ENCODE measurements around the gene LIG1. TPM values are rescaled to one million over a fixed set of nuclear protein-coding genes. Genes with fewer than 3 reads are reported as not detected.

Gene LIG1
- total and polyA plus RNA-seq, 9 donors: 12.3 to 36.2 (median 20.0) TPM

DNA sequence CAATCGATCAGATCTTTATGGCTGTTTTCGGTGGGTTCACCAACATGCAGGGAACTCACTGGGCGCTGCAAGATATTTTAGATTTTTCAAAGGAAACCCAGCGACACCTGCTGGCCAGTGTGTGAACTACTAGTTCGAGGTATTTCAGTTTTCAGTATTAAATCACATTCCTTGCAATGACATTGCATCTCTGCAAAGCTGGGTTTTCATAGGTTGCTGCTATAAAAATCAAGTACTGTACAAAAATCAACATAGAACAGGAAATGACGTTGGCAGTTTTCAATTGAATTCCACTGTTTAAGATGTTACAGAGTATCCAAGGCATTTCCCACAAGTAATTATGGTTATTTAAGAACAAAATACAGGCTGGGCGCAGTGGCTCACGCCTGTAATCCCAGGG is 17.6 kb downstream of the LIG1 start:
- TF ChIP-seq POLR2A (IDR thresholded peaks at IDR 0.05): no peak
- TF ChIP-seq, protein P1, sequence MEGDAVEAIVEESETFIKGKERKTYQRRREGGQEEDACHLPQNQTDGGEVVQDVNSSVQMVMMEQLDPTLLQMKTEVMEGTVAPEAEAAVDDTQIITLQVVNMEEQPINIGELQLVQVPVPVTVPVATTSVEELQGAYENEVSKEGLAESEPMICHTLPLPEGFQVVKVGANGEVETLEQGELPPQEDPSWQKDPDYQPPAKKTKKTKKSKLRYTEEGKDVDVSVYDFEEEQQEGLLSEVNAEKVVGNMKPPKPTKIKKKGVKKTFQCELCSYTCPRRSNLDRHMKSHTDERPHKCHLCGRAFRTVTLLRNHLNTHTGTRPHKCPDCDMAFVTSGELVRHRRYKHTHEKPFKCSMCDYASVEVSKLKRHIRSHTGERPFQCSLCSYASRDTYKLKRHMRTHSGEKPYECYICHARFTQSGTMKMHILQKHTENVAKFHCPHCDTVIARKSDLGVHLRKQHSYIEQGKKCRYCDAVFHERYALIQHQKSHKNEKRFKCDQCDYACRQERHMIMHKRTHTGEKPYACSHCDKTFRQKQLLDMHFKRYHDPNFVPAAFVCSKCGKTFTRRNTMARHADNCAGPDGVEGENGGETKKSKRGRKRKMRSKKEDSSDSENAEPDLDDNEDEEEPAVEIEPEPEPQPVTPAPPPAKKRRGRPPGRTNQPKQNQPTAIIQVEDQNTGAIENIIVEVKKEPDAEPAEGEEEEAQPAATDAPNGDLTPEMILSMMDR (IDR thresholded peaks at IDR 0.05): peak; percentile 69 to 80 (median 75)
- no peaks in the 10 kb centered on the region for H3K27me3 ChIP-seq
- peak; percentile 27 to 72 (median 63) for DNase-seq
- no peaks in the 10 kb centered on the region for H3K9me3 ChIP-seq
- no peaks in the 10 kb centered on the region for H3K36me3 ChIP-seq
- intact Hi-C loops (cut with DNase I): loop anchor here in 3 of 4 donors (5.0 to 10.0 kb wide), 3 partner anchors 40 to 188 kb away; partner anchors contain the start of gene PLA2G4C (in 1 of the 3)
- H3K4me1 ChIP-seq (ENCODE audit: insufficient read depth): no peaks in the 10 kb centered on the region
- H3K4me3 ChIP-seq: no peak overlapping the region
- no peak overlapping the region for H3K27ac ChIP-seq
- WGBS, 3 donors: 29 to 33% (median 30%) methylated on average over 8 of the region's 8 CpGs

- H3K4me3 ChIP-seq: no peak overlapping the region
- 45 to 67% (median 65%) methylated on average over 6 of the region's 6 CpGs for WGBS, 3 donors
- TF ChIP-seq EP300 (IDR thresholded peaks at IDR 0.05) (no peak), POLR2A (IDR thresholded peaks at IDR 0.05) (no peak)
- TF ChIP-seq, protein P1 (IDR thresholded peaks at IDR 0.05): no peak
- H3K27ac ChIP-seq: no peak overlapping the region
- no peaks in the 10 kb centered on the region for H3K9me3 ChIP-seq
- DNase-seq: peak in 1 of 5 donors; percentile 30
- no peaks in the 10 kb centered on the region for H3K27me3 ChIP-seq
- no peaks in the 10 kb centered on the region for H3K36me3 ChIP-seq
- H3K4me1 ChIP-seq (ENCODE audit: insufficient read depth): no peaks in the 10 kb centered on the region
- intact Hi-C loops (cut with DNase I): loop anchor here in 1 of 4 donors (5.0 kb wide), 2 partner anchors 37 to 172 kb away; partner anchors contain the start of gene PLA2G4C
These were observed 20.7 kb downstream of the LIG1 start for GRCh38 chr19:48149430-48149829.

GRCh38 chr19:48148576-48148975 is 21.6 kb downstream of the LIG1 start:
- Histone ChIP-seq H3K4me1 (ENCODE audit: insufficient read depth) (no peaks in the 10 kb centered on the region), H3K36me3 (no peaks in the 10 kb centered on the region), H3K27me3 (no peaks in the 10 kb centered on the region), H3K27ac (no peak overlapping the region), H3K9me3 (no peaks in the 10 kb centered on the region), H3K4me3 (no peak overlapping the region)
- WGBS, 3 donors: 86 to 93% (median 91%) methylated on average over 9 of the region's 9 CpGs
- DNase-seq: no peak
- TF ChIP-seq, protein P1 (IDR thresholded peaks at IDR 0.05): no peak
- no peak for TF ChIP-seq EP300 (IDR thresholded peaks at IDR 0.05)
- TF ChIP-seq POLR2A (IDR thresholded peaks at IDR 0.05): no peak
- intact Hi-C loops (cut with DNase I): loop anchor here in 1 of 4 donors (5.0 kb wide), 2 partner anchors 36 to 171 kb away; partner anchors contain the start of gene PLA2G4C

DNA sequence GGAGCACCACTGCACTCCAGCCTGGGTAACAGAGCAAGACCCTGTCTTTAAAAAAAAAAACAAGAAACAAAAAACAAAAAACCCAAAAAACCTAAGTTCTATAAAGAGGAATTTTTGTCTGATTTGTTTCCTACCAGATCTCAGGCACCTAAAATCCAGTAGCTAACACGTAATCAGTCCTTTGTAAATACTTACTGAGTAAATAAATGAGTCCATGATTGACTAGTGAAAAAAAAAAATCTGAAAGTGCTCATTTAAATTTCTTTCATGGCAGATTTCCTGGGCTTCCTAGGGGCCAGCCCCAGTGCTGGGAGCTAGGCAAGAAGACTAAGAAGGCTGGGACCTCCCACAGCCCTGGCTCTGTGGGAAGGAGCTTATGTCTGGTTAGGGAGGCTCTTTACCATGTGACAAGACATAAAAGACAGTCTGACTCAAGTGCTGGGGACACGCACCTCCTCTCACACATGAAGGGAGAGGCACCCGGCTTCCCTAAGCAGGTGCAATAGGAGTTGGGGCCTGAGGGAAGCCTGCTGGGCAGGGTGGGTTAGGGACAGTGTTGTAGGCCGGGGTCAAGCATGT is 22.5 kb downstream of the LIG1 start:
- Histone ChIP-seq H3K4me3 (no peak overlapping the region), H3K27me3 (no peaks in the 10 kb centered on the region), H3K36me3 (no peaks in the 10 kb centered on the region), H3K9me3 (no peaks in the 10 kb centered on the region), H3K4me1 (ENCODE audit: insufficient read depth) (no peaks in the 10 kb centered on the region), H3K27ac (no peak overlapping the region)
- 81 to 93% (median 89%) methylated on average over 4 of the region's 4 CpGs for WGBS, 3 donors
- TF ChIP-seq, protein P1 (IDR thresholded peaks at IDR 0.05): no peak
- TF ChIP-seq EP300 (IDR thresholded peaks at IDR 0.05) (no peak), POLR2A (IDR thresholded peaks at IDR 0.05) (no peak)
- intact Hi-C loops (cut with DNase I): loop anchor here in 1 of 4 donors (5.0 kb wide), 2 partner anchors 35 to 170 kb away; partner anchors contain the start of gene PLA2G4C
- DNase-seq: no peak

Data from ovary (tissue), 9 donors.